Endometrium (tissue), 2 donors: ENCODE measurements around the gene ATP2B2.
"Not testable (repeated sequence)": the region's sequence is repeated elsewhere in the genome, so short reads cannot be mapped to it uniquely, and the experiment has no call there.

Experiments used
- FAIRE-seq: peaks from 2 replicates; lab custom pipeline; 2012; peaks lifted over from hg19 to GRCh38; lab: Jason Lieb, UNC
- donor health status: control.
- donor health status: control.

Gene ATP2B2

DNA sequence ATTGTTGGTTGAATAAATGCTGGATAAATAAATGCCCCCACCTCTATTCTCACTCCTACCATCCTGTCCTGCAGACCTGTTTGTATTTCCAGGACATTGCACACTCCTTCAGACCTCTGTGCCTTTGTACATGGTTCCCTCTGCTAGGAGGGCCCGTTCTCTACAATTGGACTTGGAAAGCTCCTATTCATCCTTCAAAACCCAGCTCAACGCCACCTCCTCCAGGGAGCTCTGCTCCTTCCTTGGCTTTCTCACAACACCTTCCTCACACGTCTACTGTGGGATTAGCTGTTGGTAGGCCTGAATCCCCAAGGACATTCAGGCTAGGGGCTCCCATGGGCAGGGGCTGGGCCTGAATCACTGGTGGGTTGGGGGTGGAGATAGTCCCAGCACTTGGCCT is 105.8 kb downstream of the ATP2B2 start:
- FAIRE-seq: no peak

DNA sequence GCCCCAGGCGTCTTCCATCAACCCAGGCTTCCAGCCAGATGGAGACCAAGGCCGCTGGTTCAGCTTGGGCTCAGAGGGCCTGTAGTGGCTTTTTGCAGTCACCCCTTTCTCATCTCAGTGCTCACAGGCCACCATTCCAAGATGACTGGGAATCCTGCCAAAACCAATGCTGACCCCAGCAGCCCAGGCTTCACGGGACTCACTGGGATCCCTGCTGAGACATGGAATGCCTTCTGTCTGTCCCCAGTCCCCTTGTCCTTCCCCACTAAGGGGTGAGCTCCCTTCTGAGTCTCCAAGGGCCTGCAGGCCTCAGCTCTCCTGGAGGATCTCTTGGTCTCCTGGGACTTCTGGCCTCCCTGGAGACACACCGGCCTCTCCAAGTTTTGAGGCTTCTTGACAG is 107.0 kb downstream of the ATP2B2 start:
- no peak for FAIRE-seq

GRCh38 chr3:10397879-10398278 is 107.5 kb downstream of the ATP2B2 start:
- no peak for FAIRE-seq

DNA sequence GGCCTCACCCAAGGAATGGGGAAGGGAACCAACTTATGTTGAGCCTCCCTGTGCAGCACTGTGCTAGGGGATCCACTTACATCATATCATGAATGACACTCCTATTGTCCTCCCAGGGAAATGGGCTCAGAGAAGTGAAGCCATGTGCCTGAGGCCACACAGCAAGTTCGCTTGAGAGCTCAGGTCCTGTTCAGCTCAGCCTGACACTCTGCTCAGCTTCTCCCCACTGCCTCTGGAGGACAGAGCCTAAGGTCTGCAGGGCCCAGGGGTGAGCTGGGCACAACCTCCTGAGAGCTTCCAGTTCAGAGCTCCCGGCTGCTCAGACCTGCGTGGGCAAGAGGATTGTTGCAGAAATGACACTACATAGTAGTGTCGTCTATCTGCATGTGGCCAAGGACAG is 108.5 kb downstream of the ATP2B2 start:
- no peak for FAIRE-seq

- no peak for FAIRE-seq
Observed at GRCh38 chr3:10396083-10396482, 109.3 kb downstream of the ATP2B2 start.

GRCh38 chr3:10395671-10396070 is 109.7 kb downstream of the ATP2B2 start:
- FAIRE-seq: no peak

DNA sequence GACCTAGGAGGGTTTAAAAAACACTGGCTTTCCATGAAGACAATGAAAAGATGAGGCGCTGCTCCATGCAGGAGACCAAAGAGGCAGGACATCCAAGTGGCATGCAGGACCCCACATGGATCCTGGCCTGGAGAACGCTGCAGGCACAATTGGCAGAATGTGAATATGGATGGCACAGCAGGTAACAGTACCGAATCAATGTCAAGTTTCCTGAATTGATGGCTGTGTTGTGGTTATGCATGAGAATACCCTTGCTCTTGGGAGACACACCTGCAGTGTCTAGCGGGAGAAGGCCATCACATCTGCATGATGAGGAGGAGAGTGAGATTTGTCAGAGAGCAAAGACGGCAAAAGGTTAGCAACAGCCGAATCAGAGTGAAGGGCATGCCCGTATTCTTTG is 110.2 kb downstream of the ATP2B2 start:
- no peak for FAIRE-seq

DNA sequence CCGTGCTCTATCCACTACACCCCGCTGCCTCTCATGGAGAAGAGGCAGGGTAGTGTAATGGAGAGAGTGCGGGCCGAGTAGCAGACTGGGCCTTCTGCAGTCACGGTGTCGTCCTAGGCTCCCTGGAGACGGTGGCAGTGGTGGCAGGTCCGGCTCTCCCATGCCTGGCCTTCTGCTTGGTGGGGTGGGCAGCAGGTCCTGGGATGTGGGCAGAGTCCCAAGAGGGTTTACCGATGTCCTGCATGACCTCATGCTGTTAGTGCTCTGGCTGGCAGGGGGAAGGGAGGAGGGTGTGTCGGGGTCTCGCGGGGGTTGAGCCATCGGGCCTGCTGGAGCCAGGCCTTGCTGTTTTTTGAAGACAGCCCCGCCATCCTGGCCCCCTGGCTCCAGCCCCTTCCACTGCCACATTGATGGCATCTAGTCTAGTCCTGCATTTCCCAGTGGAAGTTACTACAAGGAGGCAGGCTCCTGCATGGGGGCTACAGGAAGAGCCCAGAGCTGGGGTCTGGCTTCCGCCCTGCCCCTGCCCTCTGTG is 110.8 kb downstream of the ATP2B2 start:
- FAIRE-seq: no peak

DNA sequence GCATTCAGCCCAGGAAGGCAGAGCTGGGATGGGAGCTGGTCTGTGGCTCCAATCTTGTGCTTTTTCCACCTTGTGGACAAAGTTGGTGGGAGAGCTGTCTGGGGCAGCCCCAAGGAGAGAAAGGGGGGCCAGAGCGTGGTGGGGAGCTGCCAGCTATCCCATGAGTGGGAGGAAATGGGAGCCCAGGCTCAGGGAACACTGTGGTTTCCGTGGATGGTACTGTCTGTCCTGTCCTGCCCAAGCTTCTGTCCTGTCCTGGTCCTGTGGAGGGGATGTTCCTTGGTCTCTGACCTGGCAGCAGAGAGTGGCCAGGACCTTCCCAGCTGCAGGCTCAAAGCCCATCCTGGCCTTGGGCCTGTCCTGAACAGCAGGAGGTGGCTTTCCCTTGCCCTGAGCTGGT is 111.9 kb downstream of the ATP2B2 start:
- no peak for FAIRE-seq

DNA sequence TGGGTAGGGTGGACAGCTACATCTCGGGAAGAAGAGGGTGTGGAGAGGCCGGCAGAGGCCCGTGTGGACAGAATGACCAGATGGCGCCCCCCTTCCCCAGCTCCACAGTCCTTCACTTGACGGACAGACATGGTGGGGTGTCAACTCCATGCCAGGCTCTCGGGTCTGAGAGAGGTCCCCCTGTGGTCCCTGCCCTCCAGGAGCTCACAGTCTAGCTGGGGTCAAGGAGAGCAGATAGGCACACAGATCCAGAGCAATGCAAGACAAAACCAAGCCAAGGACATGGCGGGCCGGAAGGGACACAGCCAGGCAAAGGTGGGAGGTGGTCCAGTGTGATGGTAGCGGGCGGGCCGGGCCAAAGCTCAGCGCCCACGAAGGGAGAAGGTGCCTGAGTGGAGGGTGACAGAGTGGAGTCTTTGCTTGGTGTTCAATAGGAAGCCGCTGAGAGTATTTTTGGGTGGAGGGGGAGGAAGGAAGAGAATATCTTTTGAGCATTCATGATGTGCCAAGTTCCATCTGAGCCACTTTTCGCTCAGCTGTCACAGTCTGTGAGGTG is 112.4 kb downstream of the ATP2B2 start:
- FAIRE-seq: no peak

- FAIRE-seq: no peak
Observed at GRCh38 chr3:10392244-10392643, 113.1 kb downstream of the ATP2B2 start.

GRCh38 chr3:10391391-10391790 is 114.0 kb downstream of the ATP2B2 start:
- FAIRE-seq: no peak

GRCh38 chr3:10390641-10391373 is 114.6 kb downstream of the ATP2B2 start:
- no peak for FAIRE-seq

GRCh38 chr3:10389995-10390394 is 115.4 kb downstream of the ATP2B2 start:
- FAIRE-seq: no peak

DNA sequence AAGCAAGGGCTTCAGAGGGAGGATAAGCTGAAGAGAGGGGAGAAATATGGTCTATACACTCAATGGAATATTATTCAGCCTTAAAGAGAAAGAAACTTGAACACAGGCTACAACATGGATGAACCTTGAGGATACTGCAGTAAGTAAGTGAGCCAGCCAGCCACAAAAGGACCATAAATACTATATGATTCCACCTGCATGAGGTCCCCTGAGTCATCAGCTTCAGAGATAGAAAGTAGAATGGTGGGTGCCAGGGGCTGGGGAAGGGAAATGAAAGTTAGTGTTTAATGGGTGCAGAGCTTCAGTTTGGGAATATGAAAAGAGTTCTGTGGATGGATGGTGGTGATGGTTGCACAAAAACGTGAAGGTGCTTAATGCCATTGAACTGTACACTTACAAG is 116.0 kb downstream of the ATP2B2 start:
- no peak for FAIRE-seq

GRCh38 chr3:10387881-10388609 is 117.3 kb downstream of the ATP2B2 start:
- FAIRE-seq: no peak

DNA sequence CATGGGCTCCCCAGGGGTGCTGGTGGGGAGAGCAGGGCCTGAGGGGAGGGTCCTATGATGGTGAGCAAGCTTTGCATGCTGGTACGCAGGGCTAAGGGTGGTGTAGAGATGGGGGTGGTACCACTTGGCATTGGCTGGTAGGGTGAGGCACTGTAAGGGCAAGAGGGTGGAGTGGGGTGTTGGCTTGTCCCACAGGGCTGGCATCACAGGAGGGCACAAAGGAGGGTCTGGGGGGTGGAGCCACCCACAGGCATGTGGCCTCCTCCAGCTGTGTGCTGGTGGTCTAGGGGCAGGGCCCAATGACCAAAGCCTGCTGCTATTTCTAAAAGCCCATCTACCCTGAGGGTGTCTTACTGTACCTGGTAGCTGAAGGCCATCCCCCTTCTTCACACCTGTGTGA is 119.3 kb downstream of the ATP2B2 start:
- FAIRE-seq: no peak

- FAIRE-seq: no peak
Observed at GRCh38 chr3:10384541-10385360, 120.6 kb downstream of the ATP2B2 start.

DNA sequence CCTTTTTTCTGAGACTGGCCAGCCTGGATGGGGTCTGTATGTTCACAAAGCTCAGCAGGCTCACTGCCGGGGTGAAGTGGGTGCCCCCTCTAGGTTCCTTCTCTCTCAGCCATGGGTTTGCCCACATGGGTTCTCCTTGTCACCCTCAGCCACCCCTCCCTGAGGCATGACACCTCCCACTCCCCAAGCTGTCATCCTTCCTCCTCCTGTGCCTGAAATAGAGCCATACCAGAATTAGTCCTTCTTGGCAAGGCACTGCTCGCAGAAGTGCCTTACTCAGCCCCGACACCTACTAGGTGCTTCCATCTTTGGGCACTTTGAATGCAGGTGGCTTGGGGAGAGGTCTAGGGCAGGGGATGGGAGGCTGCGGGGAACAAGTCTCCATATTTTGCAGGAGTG is 121.5 kb downstream of the ATP2B2 start:
- FAIRE-seq: no peak

- FAIRE-seq: no peak
Observed at GRCh38 chr3:10382892-10383849, 122.2 kb downstream of the ATP2B2 start.

GRCh38 chr3:10382445-10382844 is 122.9 kb downstream of the ATP2B2 start:
- not testable (repeated sequence) for FAIRE-seq
